Neuronal stem cell (in vitro differentiated cells): ENCODE measurements around the gene FADS2.

Experiments
- DNase-seq: peaks from one replicate; pipeline ENCODE4 v3.0.0-alpha.2; 2013; ENCODE audit warnings: low spot score
- H2AFZ ChIP-seq: one replicate; pipeline ENCODE4 v1.6.1; 2013; ENCODE audit warnings: mild to moderate bottlenecking, low read length, inconsistent platforms
- H2AK5ac ChIP-seq: 2 replicates; pipeline ENCODE4 v1.6.1; 2013; ENCODE audit warnings: low read depth, mild to moderate bottlenecking, inconsistent platforms, low read length, moderate library complexity, mixed read lengths
- H2BK120ac ChIP-seq: 2 replicates; pipeline ENCODE4 v1.6.1; 2013; ENCODE audit warnings: low read depth, mild to moderate bottlenecking, inconsistent platforms, low read length, moderate library complexity, mixed read lengths
- H2BK12ac ChIP-seq: one replicate; pipeline ENCODE4 v1.6.1; 2013; ENCODE audit warnings: low read length, inconsistent platforms
- H2BK15ac ChIP-seq: 2 replicates; pipeline ENCODE4 v1.6.1; 2013; ENCODE audit warnings: mild to moderate bottlenecking, low read length, inconsistent platforms, mixed read lengths
- H2BK5ac ChIP-seq: one replicate; pipeline ENCODE4 v1.6.1; 2013; ENCODE audit warnings: inconsistent platforms, mild to moderate bottlenecking, low read length, moderate library complexity
- H3K14ac ChIP-seq: one replicate; pipeline ENCODE4 v1.6.1; 2013; ENCODE audit warnings: low read length, inconsistent platforms
- H3K18ac ChIP-seq: 2 replicates; pipeline ENCODE4 v1.6.1; 2013; ENCODE audit warnings: low read length, inconsistent platforms
- H3K23ac ChIP-seq: 2 replicates; pipeline ENCODE4 v1.6.1; 2013; ENCODE audit warnings: low read depth, mild to moderate bottlenecking, mixed read lengths, low read length, inconsistent platforms; ENCODE audit not compliant: poor library complexity
- H3K27ac ChIP-seq: replicated peaks from 3 replicates; pipeline ENCODE4 v1.5.1; 2013; ENCODE audit warnings: low read length, inconsistent platforms
- H3K27me3 ChIP-seq, 3 experiments: 2 replicates each; pipeline ENCODE4 v1.6.1; 2013; ENCODE audit warnings: low read length in 3 of 3, mild to moderate bottlenecking in 2 of 3, inconsistent platforms in 1 of 3, low read depth in 1 of 3, mixed read lengths in 1 of 3, moderate library complexity in 1 of 3; ENCODE audit not compliant: control insufficient read depth in 3 of 3, insufficient read depth in 3 of 3
- H3K36me3 ChIP-seq, 2 donors: replicated peaks in 1 of 2; 2 replicates each; pipeline ENCODE4 v1.6.1; 2013; ENCODE audit warnings: low read length in 2 of 2; ENCODE audit not compliant: control insufficient read depth in 2 of 2, insufficient read depth in 2 of 2
- H3K4ac ChIP-seq: 2 replicates; pipeline ENCODE4 v1.6.1; 2013; ENCODE audit warnings: inconsistent platforms, mild to moderate bottlenecking, low read length, moderate library complexity
- H3K4me1 ChIP-seq, 2 donors: 1 replicate in 1 of 2; 2 replicates in 1 of 2; pipeline ENCODE4 v1.6.1; 2013; ENCODE audit warnings: low read length in 2 of 2, low read depth in 1 of 2; ENCODE audit not compliant: control insufficient read depth in 2 of 2, insufficient read depth in 1 of 2
- H3K4me2 ChIP-seq: one replicate; pipeline ENCODE4 v1.6.1; 2013; ENCODE audit warnings: mild to moderate bottlenecking, low read length, inconsistent platforms; ENCODE audit not compliant: insufficient read depth, poor library complexity, severe bottlenecking
- H3K4me3 ChIP-seq, 2 donors: 2 replicates each; pipeline ENCODE4 v1.5.1; 2013; ENCODE audit warnings: low read length in 2 of 2, mild to moderate bottlenecking in 2 of 2, inconsistent platforms in 1 of 2, moderate library complexity in 1 of 2
- H3K79me1 ChIP-seq: one replicate; pipeline ENCODE4 v1.6.1; 2013; ENCODE audit warnings: low read depth, mild to moderate bottlenecking, inconsistent platforms, low read length, moderate library complexity
- H3K9ac ChIP-seq: one replicate; pipeline ENCODE4 v1.6.1; 2013; ENCODE audit warnings: mild to moderate bottlenecking, low read depth, low read length, inconsistent platforms; ENCODE audit not compliant: poor library complexity
- H3K9me3 ChIP-seq, 2 donors: replicated peaks in 1 of 2; 2 replicates each; pipeline versions ENCODE3 to v1.6.1; 2013; ENCODE audit warnings: low read length in 2 of 2, mild to moderate bottlenecking in 2 of 2, inconsistent platforms in 1 of 2, low read depth in 1 of 2, mixed read lengths in 1 of 2, moderate library complexity in 1 of 2; ENCODE audit not compliant: control insufficient read depth in 2 of 2, insufficient read depth in 1 of 2
- H4K8ac ChIP-seq: one replicate; pipeline ENCODE4 v1.6.1; 2013; ENCODE audit warnings: low read depth, mild to moderate bottlenecking, inconsistent platforms, low read length, moderate library complexity
- H4K91ac ChIP-seq: one replicate; pipeline ENCODE4 v1.6.1; 2013; ENCODE audit warnings: low read length, low read depth, mild to moderate bottlenecking, inconsistent platforms; ENCODE audit not compliant: poor library complexity
- WGBS, 2 donors: extraction: QIAGEN DNeasy Blood & Tissue Kit; methylation state at CpG; one replicate each; pipeline ENCODE4 v1.1.7; 2013; ENCODE audit warnings: missing lambda C conversion rate in 2 of 2, mixed read lengths in 1 of 2; ENCODE audit not compliant: insufficient read length in 2 of 2, insufficient replicate concordance in 1 of 2; ENCODE audit errors: extremely low coverage in 2 of 2; 5-methylcytosine and 5-hydroxymethylcytosine counted together

Gene FADS2

DNA sequence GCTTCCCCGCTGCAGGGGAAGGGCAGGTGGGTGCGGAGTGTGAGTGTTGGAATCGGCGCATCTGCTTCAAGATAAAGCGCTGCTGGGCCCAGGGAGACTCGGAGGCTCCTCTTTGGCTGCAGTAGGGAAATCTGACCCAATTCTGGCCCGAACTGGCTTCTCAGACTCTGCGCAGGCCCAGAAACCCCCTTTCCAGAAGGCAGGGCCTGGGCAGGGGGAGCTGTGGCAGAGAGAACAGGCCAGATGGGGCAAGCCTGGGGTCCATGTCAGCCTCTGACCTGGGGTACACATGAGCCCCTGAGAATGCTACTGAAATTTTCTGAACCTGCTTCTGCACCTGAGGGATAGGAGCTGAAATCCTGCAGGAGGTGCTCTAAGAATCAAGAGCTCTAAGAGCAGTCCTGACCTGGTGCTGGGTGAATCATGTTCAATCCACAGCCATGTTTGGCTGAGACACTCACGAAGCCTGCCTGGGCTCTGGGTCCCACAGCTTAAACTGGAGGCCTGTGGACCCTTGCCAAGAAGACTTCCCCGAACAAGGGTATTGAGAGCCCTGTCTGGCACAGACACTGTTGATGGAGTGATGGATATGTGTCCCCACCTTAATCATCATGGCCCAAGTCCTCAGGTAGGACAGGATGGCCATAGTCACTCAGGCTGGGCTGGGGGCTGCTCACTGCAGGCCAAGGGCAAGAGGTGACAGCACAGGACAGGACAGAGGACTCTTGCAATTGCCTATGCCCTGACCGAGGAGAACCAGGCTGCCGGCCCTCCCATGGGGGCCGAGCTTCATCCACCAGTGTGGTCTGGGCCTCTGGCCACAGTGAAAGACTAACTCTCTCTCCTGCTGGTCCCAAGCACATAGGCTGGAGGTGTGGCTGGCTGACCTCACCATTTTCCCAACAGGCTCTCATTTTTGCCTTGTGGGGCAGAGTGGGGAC, 82.4 kb downstream of the FADS2 start:
- Histone ChIP-seq H4K91ac (no peak overlapping the region), H3K79me1 (no peaks in the 10 kb centered on the region), H3K4me2 (no peak overlapping the region), H3K27me3 (peaks cover 0 to 33% (median 2%) of the 10 kb centered on the region in 3 experiments), H3K36me3 (no peaks in the 10 kb centered on the region), H2AFZ (no peak overlapping the region), H3K27ac (no peak overlapping the region), H3K23ac (no peak overlapping the region), H2BK5ac (no peak overlapping the region), H2BK120ac (no peak overlapping the region), H2BK15ac (peak overlapping the region; percentile 9), H3K18ac (peak overlapping the region; percentile 42), H4K8ac (no peak overlapping the region), H3K4me1 (peaks cover 3 to 5% of the 10 kb centered on the region in 2 donors), H3K14ac (peak overlapping the region; percentile 10), H2BK12ac (no peak overlapping the region), H3K4me3 (no peak overlapping the region), H3K9me3 (no peaks in the 10 kb centered on the region), H3K4ac (no peak overlapping the region), H3K9ac (no peak overlapping the region), H2AK5ac (no peak overlapping the region)
- no CpG with 5 or more reads among the region's 13 CpGs for whole genome bisulfite sequencing, 2 donors
- DNase-seq: no peak

DNA sequence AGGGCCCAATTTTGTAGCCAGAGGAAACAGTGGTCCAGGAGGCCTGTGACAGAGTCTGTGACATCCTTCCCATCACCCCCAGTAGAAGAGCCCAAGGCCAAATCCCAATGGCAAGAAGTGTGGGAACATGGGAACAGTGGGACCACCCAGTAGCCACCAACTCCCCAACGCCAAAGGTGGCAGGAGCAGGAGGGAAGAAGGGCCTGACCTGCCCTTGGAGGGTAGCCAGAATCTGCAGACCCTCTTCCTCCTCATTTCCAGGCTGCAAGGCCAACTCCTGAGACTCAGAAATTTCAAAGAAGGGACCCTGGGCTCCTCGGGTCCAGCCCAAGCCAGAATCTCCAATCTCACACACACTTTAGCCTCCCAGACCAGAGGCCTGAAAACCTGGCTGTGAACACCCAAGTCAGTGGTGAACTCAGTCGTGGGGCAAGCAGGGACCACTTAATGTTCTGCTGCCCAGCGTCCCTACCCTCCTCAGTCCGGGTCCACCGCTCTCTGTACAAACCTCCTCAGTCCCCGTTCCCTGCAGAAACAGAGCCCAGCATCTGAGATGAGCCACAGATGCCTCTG, 83.1 kb downstream of the FADS2 start:
- Histone ChIP-seq H4K91ac (no peak overlapping the region), H3K4me1 (peaks cover 3 to 5% of the 10 kb centered on the region in 2 donors), H3K4ac (no peak overlapping the region), H2BK120ac (no peak overlapping the region), H2BK15ac (no peak overlapping the region), H3K18ac (no peak overlapping the region), H3K4me3 (no peak overlapping the region), H3K36me3 (no peaks in the 10 kb centered on the region), H3K14ac (no peak overlapping the region), H3K9me3 (no peaks in the 10 kb centered on the region), H3K27me3 (peaks cover 0 to 38% (median 3%) of the 10 kb centered on the region in 3 experiments), H2BK12ac (no peak overlapping the region), H3K4me2 (no peak overlapping the region), H2AFZ (no peak overlapping the region), H3K27ac (no peak overlapping the region), H3K23ac (no peak overlapping the region), H2AK5ac (no peak overlapping the region), H3K79me1 (no peaks in the 10 kb centered on the region), H2BK5ac (no peak overlapping the region), H3K9ac (no peak overlapping the region), H4K8ac (no peak overlapping the region)
- no CpG with 5 or more reads among the region's 7 CpGs for WGBS, 2 donors
- DNase-seq: no peak

DNA sequence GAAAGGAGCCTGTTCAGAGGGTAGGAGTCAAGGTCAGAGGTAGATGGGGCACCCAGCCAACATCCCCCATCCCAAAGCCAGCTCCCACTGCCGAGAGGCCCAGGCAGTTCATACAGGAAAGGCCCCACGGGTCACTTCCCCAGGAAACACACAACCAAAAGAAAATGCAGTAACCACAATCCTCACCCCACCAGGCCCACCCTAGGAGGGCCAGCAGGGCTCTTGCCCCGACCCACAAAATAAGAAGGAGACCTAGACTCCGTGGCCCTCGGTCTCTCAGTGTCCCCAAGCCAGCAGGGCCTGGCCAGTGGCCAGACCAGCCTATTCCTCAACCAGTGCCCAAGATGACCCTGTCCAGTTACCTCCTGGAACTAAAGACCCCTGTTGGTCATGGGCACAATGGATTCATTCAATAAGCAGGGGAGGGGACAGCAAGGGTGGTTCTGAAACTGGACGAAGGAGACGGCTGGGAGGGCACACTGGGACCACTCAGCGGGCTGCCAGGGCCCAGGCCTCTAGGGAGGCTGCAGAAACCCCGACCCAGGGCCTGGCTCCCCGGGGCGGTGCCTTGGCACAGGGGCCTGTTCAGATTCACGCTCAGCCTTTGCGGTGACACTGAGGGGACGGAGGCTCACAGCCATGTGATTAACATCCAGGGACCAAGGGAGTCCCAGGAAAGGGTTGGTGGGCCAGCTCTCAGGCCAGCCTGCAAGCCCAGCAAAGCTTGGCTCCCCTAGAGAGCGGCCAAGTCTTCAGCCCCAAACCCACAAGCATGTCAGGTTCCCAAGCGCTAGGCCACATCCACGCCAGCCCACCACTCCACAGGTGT, 83.8 kb downstream of the FADS2 start:
- Histone ChIP-seq H3K36me3 (no peaks in the 10 kb centered on the region), H3K27ac (no peak overlapping the region), H3K27me3 (peaks cover 3 to 45% (median 10%) of the 10 kb centered on the region in 3 experiments), H3K23ac (no peak overlapping the region), H3K18ac (no peak overlapping the region), H2AFZ (no peak overlapping the region), H3K4ac (no peak overlapping the region), H3K9me3 (no peaks in the 10 kb centered on the region), H2BK120ac (no peak overlapping the region), H3K9ac (no peak overlapping the region), H4K91ac (no peak overlapping the region), H2BK5ac (no peak overlapping the region), H2BK15ac (no peak overlapping the region), H3K79me1 (no peaks in the 10 kb centered on the region), H3K4me2 (no peak overlapping the region), H3K14ac (no peak overlapping the region), H3K4me1 (peaks cover 3 to 5% of the 10 kb centered on the region in 2 donors), H3K4me3 (no peak overlapping the region), H4K8ac (no peak overlapping the region), H2BK12ac (no peak overlapping the region), H2AK5ac (peak overlapping the region; percentile 9)
- WGBS, 2 donors: no CpG with 5 or more reads among the region's 17 CpGs
- no peak for DNase-seq
